Measurements from ENCODE around the gene MRPS15.
"Not testable (repeated sequence)": the region's sequence is repeated elsewhere in the genome, so short reads cannot be mapped to it uniquely, and the experiment has no call there.

Gene MRPS15

GRCh38 chr1:36480161-36480560 is 16.0 kb upstream of the MRPS15 start:
- Histone ChIP-seq H3K4me2 (ENCODE audit: low read length) (no peak overlapping the region), H3K27ac (ENCODE audit: low read depth, low read length) (no peak overlapping the region), H3F3A (ENCODE audit: control insufficient read depth, insufficient read depth) (peaks cover 7% of the 10 kb centered on the region; the same call in 1 of the 2 replicates), H3K36me3 (ENCODE audit: control insufficient read depth, low read length) (no peaks in the 10 kb centered on the region), H3K4me3 (ENCODE audit: low read length) (no peak overlapping the region), H3K79me2 (ENCODE audit: control insufficient read depth, low read length) (no peaks in the 10 kb centered on the region), H3K4me1 (ENCODE audit: control insufficient read depth, low read length) (peaks cover 9% of the 10 kb centered on the region), H3K9me3 (ENCODE audit: control insufficient read depth, insufficient read depth, low read length) (no peaks in the 10 kb centered on the region), H4K20me1 (ENCODE audit: control insufficient read depth, insufficient read depth, low read depth, low read length) (no peaks in the 10 kb centered on the region), H3K27me3 (ENCODE audit: control insufficient read depth, low read length) (peaks cover 4% of the 10 kb centered on the region), H3K9me2 (replicated peaks; ENCODE audit: control insufficient read depth, low read length) (no peaks in the 10 kb centered on the region)
- TF ChIP-seq EZH2phosphoT487 (IDR thresholded peaks at IDR 0.05; ENCODE audit: borderline replicate concordance, low read length) (no peak), CTCF (IDR thresholded peaks at IDR 0.05; ENCODE audit: low read depth, low read length, poor library complexity, severe bottlenecking) (no peak)

GRCh38 chr1:36479505-36480051 is 15.4 kb upstream of the MRPS15 start:
- H3K27ac ChIP-seq (ENCODE audit: low read depth, low read length): no peak overlapping the region
- H3K9me2 ChIP-seq (replicated peaks; ENCODE audit: control insufficient read depth, low read length): no peaks in the 10 kb centered on the region
- no peak overlapping the region for H3K4me2 ChIP-seq (ENCODE audit: low read length)
- no peak overlapping the region for H3K4me3 ChIP-seq (ENCODE audit: low read length)
- no peaks in the 10 kb centered on the region for H3K36me3 ChIP-seq (ENCODE audit: control insufficient read depth, low read length)
- H3K27me3 ChIP-seq (ENCODE audit: control insufficient read depth, low read length): peaks cover 4% of the 10 kb centered on the region
- TF ChIP-seq CTCF (IDR thresholded peaks at IDR 0.05; ENCODE audit: low read depth, low read length, poor library complexity, severe bottlenecking) (no peak), EZH2phosphoT487 (IDR thresholded peaks at IDR 0.05; ENCODE audit: borderline replicate concordance, low read length) (no peak)
- H3K79me2 ChIP-seq (ENCODE audit: control insufficient read depth, low read length): no peaks in the 10 kb centered on the region
- peaks cover 12% of the 10 kb centered on the region for H3K4me1 ChIP-seq (ENCODE audit: control insufficient read depth, low read length)
- no peaks in the 10 kb centered on the region for H3K9me3 ChIP-seq (ENCODE audit: control insufficient read depth, insufficient read depth, low read length)
- H4K20me1 ChIP-seq (ENCODE audit: control insufficient read depth, insufficient read depth, low read depth, low read length): no peaks in the 10 kb centered on the region
- H3F3A ChIP-seq (ENCODE audit: control insufficient read depth, insufficient read depth): peaks cover 7% of the 10 kb centered on the region; the same call in 1 of the 2 replicates

GRCh38 chr1:36477615-36478014 is 13.4 kb upstream of the MRPS15 start:
- not testable (repeated sequence) for H3K9me3 ChIP-seq (ENCODE audit: control insufficient read depth, insufficient read depth, low read length); H3K27ac ChIP-seq (ENCODE audit: low read depth, low read length); H3K27me3 ChIP-seq (ENCODE audit: control insufficient read depth, low read length); H3F3A ChIP-seq (ENCODE audit: control insufficient read depth, insufficient read depth); H3K4me2 ChIP-seq (ENCODE audit: low read length); H3K36me3 ChIP-seq (ENCODE audit: control insufficient read depth, low read length); H3K79me2 ChIP-seq (ENCODE audit: control insufficient read depth, low read length); H3K9me2 ChIP-seq (replicated peaks; ENCODE audit: control insufficient read depth, low read length); H4K20me1 ChIP-seq (ENCODE audit: control insufficient read depth, insufficient read depth, low read depth, low read length); H3K4me3 ChIP-seq (ENCODE audit: low read length)
- H3K4me1 ChIP-seq (ENCODE audit: control insufficient read depth, low read length): peaks cover 20% of the 10 kb centered on the region

GRCh38 chr1:36476945-36477344 is 12.8 kb upstream of the MRPS15 start:
- Histone ChIP-seq H3F3A (ENCODE audit: control insufficient read depth, insufficient read depth) (no peaks in the 10 kb centered on the region), H3K79me2 (ENCODE audit: control insufficient read depth, low read length) (no peaks in the 10 kb centered on the region), H3K4me1 (ENCODE audit: control insufficient read depth, low read length) (peaks cover 14% of the 10 kb centered on the region), H3K36me3 (ENCODE audit: control insufficient read depth, low read length) (no peaks in the 10 kb centered on the region), H3K9me3 (ENCODE audit: control insufficient read depth, insufficient read depth, low read length) (no peaks in the 10 kb centered on the region), H4K20me1 (ENCODE audit: control insufficient read depth, insufficient read depth, low read depth, low read length) (no peaks in the 10 kb centered on the region), H3K4me2 (ENCODE audit: low read length) (no peak overlapping the region), H3K9me2 (replicated peaks; ENCODE audit: control insufficient read depth, low read length) (no peaks in the 10 kb centered on the region), H3K27ac (ENCODE audit: low read depth, low read length) (no peak overlapping the region), H3K4me3 (ENCODE audit: low read length) (no peak overlapping the region), H3K27me3 (ENCODE audit: control insufficient read depth, low read length) (peaks cover 4% of the 10 kb centered on the region)
- no peak for TF ChIP-seq CTCF (IDR thresholded peaks at IDR 0.05; ENCODE audit: low read depth, low read length, poor library complexity, severe bottlenecking)
- TF ChIP-seq EZH2phosphoT487 (IDR thresholded peaks at IDR 0.05; ENCODE audit: borderline replicate concordance, low read length): no peak
